ENCODE data around the gene SLC35A2. TPM values are rescaled to one million over a fixed set of nuclear protein-coding genes. Genes with fewer than 3 reads are reported as not detected.

SLC35A2 gene
- total RNA-seq, 1 donor from 2014 or later = 19.2 TPM

DNA sequence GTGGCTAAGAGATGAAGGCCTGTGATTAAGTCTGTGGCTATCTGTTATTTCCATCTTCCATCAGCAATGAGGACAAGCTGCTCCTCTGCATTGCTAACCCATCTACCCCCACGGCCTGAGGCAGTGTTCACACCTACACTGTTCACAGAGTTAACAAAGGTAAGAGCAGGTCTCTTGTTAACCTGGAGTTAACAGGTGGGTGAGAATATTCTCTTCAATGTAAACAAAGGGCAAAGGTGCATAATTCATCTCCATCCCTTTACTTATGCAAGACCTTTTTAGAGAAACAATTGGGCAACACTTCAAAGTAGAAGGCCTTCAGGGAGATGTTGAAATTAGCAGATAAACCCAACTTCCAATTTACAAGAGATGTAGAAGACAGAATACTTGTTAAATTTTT is 2.8 kb downstream of the SLC35A2 start:
- ATAC-seq = no peak
- no peak for DNase-seq (ENCODE audit: low spot score)
- intact Hi-C loops (cut with DNase I) = no loop called here

DNA sequence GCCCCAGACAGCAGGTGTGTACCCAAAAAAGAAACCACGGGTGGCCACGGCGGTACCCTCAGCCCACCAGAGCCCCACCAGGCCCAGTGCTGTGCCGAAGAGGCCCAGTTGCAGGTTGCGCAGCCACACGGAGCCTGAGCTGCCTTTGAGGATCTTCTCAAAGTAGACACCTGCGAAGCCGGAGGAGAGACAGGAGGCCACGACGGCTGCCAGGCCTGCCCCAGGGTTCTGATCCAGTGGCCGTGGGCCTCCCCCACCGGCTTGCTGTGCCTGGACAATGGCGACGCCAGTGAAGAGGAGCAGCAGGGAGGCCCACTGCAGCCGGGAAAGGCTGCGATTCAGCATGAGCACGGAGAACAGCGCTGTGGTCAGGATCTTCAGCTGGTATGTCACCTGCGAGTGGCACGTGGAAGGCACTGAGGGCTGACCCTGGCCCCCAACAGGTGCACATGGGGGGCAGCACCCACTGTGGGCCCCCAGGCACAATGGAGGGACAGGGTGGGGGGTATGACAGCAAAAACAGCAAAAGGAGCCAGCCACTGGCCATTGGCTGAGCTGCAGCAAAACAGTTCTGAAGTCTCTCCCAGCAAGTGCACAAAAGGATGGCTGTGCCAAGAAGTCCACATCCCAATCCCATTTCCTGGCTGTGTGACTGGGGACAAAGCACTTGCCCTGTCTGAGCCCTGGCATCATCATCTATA is 6.2 kb downstream of the SLC35A2 start:
- no peak for ATAC-seq
- intact Hi-C loops (cut with DNase I) = no loop called here
- no peak for DNase-seq (ENCODE audit: low spot score)

GRCh38 chrX:48904626-48905025 is 6.8 kb downstream of the SLC35A2 start:
- intact Hi-C loops (cut with DNase I) = no loop called here
- ATAC-seq (no peak), DNase-seq (ENCODE audit: low spot score) (no peak)

DNA sequence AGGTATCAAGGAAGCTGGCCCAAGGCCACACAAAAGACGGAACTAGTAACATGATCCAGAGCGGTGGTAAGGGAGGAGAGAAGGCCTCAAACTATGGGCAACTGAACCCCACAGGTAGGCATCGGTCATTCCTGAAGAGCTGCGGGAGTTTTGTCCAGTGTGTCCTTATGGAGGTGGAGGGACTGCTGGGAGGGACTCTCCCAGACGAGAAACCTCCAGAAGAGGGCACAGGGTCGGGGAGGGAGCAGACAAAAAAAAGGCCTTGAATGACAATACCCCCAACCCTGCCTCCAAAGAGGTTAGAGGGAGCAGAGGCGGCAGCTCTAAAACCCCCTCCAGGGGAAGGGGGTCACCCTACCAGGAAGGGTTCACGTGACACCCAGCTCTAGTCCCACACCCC is 7.3 kb downstream of the SLC35A2 start:
- DNase-seq (ENCODE audit: low spot score) (no peak), ATAC-seq (no peak)
- intact Hi-C loops (cut with DNase I) = no loop called here

GRCh38 chrX:48903290-48903689 is 8.2 kb downstream of the SLC35A2 start:
- no peak for ATAC-seq
- DNase-seq (ENCODE audit: low spot score) = no peak
- intact Hi-C loops (cut with DNase I) = no loop called here

GRCh38 chrX:48902776-48903175 is 8.7 kb downstream of the SLC35A2 start:
- no peak for ATAC-seq

DNA sequence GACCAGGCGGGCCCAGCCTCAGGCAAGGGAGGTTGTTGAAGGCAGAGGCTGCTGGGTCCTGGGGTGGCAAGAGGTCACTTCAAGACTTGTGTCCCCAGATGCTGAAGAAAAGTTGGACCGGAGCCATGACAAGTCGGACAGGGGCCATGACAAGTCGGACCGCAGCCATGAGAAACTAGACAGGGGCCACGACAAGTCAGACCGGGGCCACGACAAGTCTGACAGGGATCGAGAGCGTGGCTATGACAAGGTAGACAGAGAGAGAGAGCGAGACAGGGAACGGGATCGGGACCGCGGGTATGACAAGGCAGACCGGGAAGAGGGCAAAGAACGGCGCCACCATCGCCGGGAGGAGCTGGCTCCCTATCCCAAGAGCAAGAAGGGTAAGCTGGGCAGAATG is 9.3 kb downstream of the SLC35A2 start:
- intact Hi-C loops (cut with DNase I) = no loop called here
- DNase-seq (ENCODE audit: low spot score) (no peak), ATAC-seq (no peak)

More at GRCh38 chrX:48902776-48903175, 8.7 kb downstream of the SLC35A2 start:
- intact Hi-C loops (cut with DNase I) = no loop called here
- DNase-seq (ENCODE audit: low spot score) = no peak

GRCh38 chrX:48901069-48901468 is 10.4 kb downstream of the SLC35A2 start:
- no peak for DNase-seq (ENCODE audit: low spot score)
- intact Hi-C loops (cut with DNase I) = no loop called here

DNA sequence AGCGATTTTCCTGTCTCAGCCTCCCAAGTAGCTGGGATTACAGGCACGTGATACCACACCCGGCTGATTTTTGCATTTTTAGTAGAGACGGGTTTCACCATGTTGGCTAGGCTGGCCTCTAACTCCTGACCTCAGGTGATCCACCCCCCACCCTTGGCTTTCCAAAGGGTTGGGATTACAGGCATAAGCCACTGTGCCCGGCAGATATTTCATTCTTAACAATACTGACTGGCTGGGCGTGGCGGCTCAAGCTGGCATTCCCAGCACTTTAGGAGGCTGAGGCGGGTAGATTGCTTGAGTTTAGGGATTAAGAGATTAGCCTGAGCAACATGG is 12.4 kb downstream of the SLC35A2 start:
- intact Hi-C loops (cut with DNase I) = no loop called here
- no peak for DNase-seq (ENCODE audit: low spot score)

More at GRCh38 chrX:48901069-48901468, 10.4 kb downstream of the SLC35A2 start:
- ATAC-seq = no peak

GRCh38 chrX:48897625-48898306 is 13.7 kb downstream of the SLC35A2 start, which contains the start of the genes PQBP1 and TIMM17B:
PQBP1 (plus strand) TSS chrX:48897930; CDS start chrX:48898510, 580 bp downstream.
TIMM17B (minus strand) TSS chrX:48897768; CDS start chrX:48897749, 19 bp downstream.
- DNase-seq (ENCODE audit: low spot score) = peak; percentile 91
- intact Hi-C loops (cut with DNase I) = no loop called here
- ATAC-seq = peak; percentile 98

More for the DNA sequence above, 12.4 kb downstream of the SLC35A2 start:
- ATAC-seq = no peak

- intact Hi-C loops (cut with DNase I) = no loop called here
- ATAC-seq (peak; percentile 64), DNase-seq (ENCODE audit: low spot score) (peak; percentile 84)
These were observed 14.3 kb downstream of the SLC35A2 start for GRCh38 chrX:48897157-48897624.

DNA sequence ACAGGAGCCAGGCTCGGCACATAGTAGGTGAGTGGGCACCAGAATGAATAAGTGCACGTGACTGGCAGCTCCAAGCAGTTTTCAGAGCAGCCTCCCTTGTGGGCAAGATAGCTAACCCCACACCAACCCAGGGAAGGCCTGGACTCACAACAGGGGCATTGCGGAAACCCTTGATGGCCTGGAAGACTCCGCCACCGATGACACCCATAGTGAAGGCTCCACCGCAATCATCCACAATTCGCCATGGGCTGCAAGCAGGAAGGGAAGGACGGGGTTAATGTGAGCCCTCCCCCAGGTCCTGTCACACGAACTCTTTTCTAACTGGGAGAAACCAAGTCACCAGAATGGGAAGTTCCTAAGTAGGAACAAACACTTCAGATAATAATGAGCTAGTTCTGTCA is 14.8 kb downstream of the SLC35A2 start:
- intact Hi-C loops (cut with DNase I) = no loop called here
- ATAC-seq (no peak), DNase-seq (ENCODE audit: low spot score) (no peak)

DNA sequence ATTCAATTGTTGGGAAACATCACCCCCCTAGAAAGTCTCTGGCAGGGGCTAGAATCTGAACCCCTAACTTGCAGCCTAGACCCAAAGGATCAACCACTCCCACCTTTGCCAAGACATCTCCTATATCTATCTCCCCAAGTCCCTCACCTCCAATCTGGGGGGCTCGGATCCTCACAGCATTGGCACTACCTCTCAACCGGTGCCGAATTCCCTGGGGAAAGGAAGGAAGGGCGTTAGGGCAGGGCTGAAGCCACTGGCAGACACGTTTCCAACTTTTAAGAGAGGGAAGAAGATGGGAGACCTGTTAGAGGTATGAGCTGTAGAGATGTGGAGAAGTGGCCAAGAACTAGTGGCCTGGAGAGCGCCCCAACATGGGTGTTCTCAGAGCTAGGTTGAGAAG is 16.6 kb downstream of the SLC35A2 start:
- no peak for DNase-seq (ENCODE audit: low spot score)
- intact Hi-C loops (cut with DNase I) = no loop called here
- no peak for ATAC-seq

DNA sequence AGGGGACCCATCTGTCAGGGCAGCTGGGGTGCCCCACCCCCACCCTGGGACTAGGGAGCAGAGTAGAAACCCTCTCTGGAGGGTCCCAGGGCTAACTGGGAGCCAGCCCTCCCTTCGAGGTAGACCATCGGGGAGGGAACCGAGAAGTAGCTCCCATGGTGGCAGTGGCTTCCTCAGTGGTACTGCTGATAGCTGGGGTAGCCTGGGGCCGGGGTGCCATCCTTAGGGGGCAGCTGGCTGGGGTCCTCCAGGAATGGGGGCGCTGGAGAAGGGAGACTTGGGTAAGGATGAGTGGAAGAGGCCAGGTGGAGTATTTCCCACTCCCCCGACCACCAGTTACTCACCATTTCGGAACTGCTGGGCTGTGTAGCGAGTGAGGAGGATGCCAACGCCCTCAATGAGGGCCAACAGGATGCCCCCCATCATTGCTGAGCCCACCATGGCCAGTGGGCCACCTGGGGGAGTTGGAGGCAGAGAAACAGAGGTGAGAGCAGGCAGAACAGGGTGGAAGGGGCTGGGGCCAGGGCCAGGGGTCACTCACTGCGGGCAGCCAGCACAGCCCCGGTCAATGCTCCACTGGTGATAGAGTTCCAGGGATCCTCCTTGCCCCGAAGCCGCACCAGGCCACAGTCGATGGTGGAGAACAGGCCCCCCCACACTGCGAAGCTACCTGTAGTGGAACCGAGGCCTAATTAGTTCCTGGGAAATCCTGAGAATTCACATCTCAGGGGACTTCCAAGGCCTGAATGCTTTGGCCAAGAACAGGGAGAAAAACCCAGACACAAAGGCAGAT is 17.7 kb downstream of the SLC35A2 start:
- ATAC-seq (no peak), DNase-seq (ENCODE audit: low spot score) (no peak)
- intact Hi-C loops (cut with DNase I) = no loop called here

DNA sequence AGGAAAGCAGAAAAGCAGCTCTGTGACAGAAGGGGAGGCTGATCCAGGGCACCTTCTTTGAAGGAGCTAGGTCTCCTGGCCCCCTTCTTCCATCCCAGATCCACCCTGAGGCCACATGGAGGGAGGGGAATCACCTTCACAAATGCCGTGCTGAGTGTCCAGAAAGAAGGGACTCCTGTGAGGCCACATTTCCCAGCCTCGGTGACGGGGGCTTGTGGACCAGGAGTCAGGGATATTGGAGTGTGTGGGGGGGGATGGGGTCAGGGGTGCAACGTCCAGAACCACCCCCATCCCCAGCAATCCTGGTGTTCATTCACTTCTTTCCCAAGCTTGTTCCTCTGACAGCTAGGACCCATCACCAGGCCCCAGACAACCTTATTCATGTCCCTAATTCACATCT is 18.6 kb downstream of the SLC35A2 start:
- intact Hi-C loops (cut with DNase I) = no loop called here
- no peak for DNase-seq (ENCODE audit: low spot score)
- no peak for ATAC-seq

DNA sequence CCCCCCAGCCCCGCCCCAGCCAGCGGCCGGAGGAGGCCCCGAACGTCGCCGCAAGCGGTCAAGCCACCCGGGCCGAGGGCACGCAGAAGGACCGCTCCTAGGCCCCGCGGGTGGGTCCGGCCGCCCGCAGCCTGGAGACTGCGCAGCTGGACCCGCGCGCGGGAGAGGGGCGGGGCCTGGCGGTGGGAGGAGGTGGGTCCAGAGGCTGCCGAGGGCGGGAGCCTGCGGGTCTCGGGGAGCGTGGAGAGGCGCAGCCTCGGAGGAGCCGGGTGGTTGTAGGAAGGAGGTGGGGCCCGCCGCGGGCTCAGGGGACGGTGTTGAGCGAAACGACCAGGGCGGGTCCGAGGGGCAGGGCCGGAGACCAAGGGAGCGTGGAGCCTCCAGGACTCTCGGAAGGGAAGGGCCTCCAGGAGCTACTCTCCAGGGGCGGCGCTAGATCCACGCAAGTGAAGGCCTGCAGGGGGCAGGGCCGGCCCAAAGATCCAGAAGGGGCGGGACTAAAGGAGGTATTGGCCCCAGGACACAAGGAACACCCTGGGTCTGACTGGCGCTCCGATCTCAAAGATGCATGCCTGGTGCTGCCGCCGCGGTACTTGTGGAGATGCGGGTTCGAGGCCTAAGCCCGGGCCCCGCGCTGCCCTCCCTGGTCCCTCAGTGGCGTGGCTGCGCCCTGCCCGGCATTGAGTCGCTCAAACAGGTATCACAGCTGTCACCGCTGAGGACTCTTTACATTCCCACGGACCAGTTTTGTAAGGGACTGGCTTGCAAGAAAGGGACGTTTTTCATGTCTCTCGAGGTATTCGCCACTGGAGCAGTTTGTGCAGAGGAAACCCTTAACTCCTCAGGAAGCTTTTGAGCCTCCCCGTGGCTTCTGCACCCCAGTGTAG is 19.8 kb downstream of the SLC35A2 start:
- ATAC-seq (peak; percentile 96), DNase-seq (ENCODE audit: low spot score) (peak; percentile 91)
- intact Hi-C loops (cut with DNase I) = no loop called here

GRCh38 chrX:48890934-48891401 is 20.5 kb downstream of the SLC35A2 start:
- intact Hi-C loops (cut with DNase I) = no loop called here
- ATAC-seq = peak; percentile 34
- DNase-seq (ENCODE audit: low spot score) = no peak

GRCh38 chrX:48890296-48890925 is 21.0 kb downstream of the SLC35A2 start:
- intact Hi-C loops (cut with DNase I) = no loop called here
- DNase-seq (ENCODE audit: low spot score) (no peak), ATAC-seq (no peak)
